SK-N-SH (cell line): ENCODE results near the gene ATP5MC3. TPM values are rescaled to one million over a fixed set of nuclear protein-coding genes. Genes with fewer than 3 reads are reported as not detected.

Source experiments
- CTCF ChIA-PET: fragments of 300-600, 350-600 bp; formaldehyde crosslinking; extraction: SDS; loops from one replicate; lab custom pipeline; 2021; lab: Yijun Ruan, JAX
- POLR2A ChIA-PET: fragments of 350-600 bp; sonication (Branson Sonifier 250); formaldehyde crosslinking; extraction: SDS; loops from one replicate; lab custom pipeline; 2020; ENCODE audit warnings: antibody characterized with exemption, inconsistent platforms; lab: Yijun Ruan, JAX
- DNase-seq: peaks from one replicate; pipeline ENCODE4 v3.0.0; 2012
- H2AFZ ChIP-seq: fragments of 200-600 bp; sonication (generic); 2 replicates; pipeline ENCODE4 v1.8.1; 2016; ENCODE audit warnings: antibody characterized with exemption, mild to moderate bottlenecking, low read depth
- H3F3A ChIP-seq: fragments of 200-600 bp; sonication (generic); replicated peaks from 2 replicates; pipeline ENCODE3; 2016; ENCODE audit warnings: antibody characterized with exemption, mild to moderate bottlenecking; ENCODE audit not compliant: insufficient read depth
- H3K27ac ChIP-seq, 2 experiments: fragments of 200-500 bp in 1 of 2; fragments of 200-600 bp in 1 of 2; sonication (Bioruptor generic) in 1 of 2; sonication (generic), shearing (Covaris generic) in 1 of 2; 2 replicates each; pipeline versions ENCODE4 v1.5.1 to v1.6.1; 2014 to 2016; ENCODE audit warnings: low read depth in 2 of 2, inconsistent platforms in 1 of 2, low read length in 1 of 2, mild to moderate bottlenecking in 1 of 2, mixed read lengths in 1 of 2
- H3K27me3 ChIP-seq: fragments of 200-600 bp; sonication (generic), shearing (Covaris generic); 2 replicates; pipeline ENCODE4 v1.6.1; 2016; ENCODE audit warnings: mixed run types; ENCODE audit not compliant: insufficient read depth
- H3K36me3 ChIP-seq, 2 experiments: fragments of 200-500 bp in 1 of 2; fragments of 200-600 bp in 1 of 2; sonication (Bioruptor generic) in 1 of 2; sonication (generic) in 1 of 2; replicated peaks in 1 of 2; 2 replicates each; pipeline versions ENCODE3 to v1.5.1; 2014 to 2016; ENCODE audit warnings: low read length in 1 of 2, mild to moderate bottlenecking in 1 of 2; ENCODE audit not compliant: insufficient read depth in 2 of 2, control insufficient read depth in 1 of 2
- H3K4me1 ChIP-seq, 2 experiments: fragments of 200-500 bp in 1 of 2; fragments of 200-600 bp in 1 of 2; sonication (Bioruptor generic) in 1 of 2; sonication (generic), shearing (Covaris generic) in 1 of 2; 2 replicates each; pipeline versions ENCODE4 v1.5.1 to v1.6.1; 2014 to 2016; ENCODE audit warnings: low read depth in 1 of 2, low read length in 1 of 2, mixed run types in 1 of 2; ENCODE audit not compliant: insufficient read depth in 2 of 2, control insufficient read depth in 1 of 2
- H3K4me2 ChIP-seq: fragments of 200-600 bp; sonication (generic), shearing (Covaris generic); 2 replicates; pipeline ENCODE4 v1.6.1; 2017; ENCODE audit warnings: mixed run types
- H3K4me3 ChIP-seq, 2 experiments: fragments of 200-500 bp in 1 of 2; fragments of 200-600 bp in 1 of 2; sonication (Bioruptor generic) in 1 of 2; sonication (generic), shearing (Covaris generic) in 1 of 2; 2 replicates each; pipeline versions ENCODE4 v1.5.1 to v1.8.1; 2014 to 2016; ENCODE audit warnings: low read depth in 2 of 2, inconsistent platforms in 1 of 2, low read length in 1 of 2, mild to moderate bottlenecking in 1 of 2, mixed read lengths in 1 of 2, moderate library complexity in 1 of 2
- H3K79me2 ChIP-seq: fragments of 200-600 bp; sonication (generic); 2 replicates; pipeline ENCODE4 v1.8.1; 2017; ENCODE audit warnings: mild to moderate bottlenecking; ENCODE audit not compliant: insufficient read depth
- H3K9ac ChIP-seq: fragments of 200-600 bp; sonication (generic); 2 replicates; pipeline ENCODE4 v1.6.1; 2017; ENCODE audit warnings: mixed run types
- H3K9me2 ChIP-seq: fragments of 200-600 bp; sonication (generic); 2 replicates; pipeline ENCODE4 v1.6.1; 2017; ENCODE audit warnings: mixed run types
- H3K9me3 ChIP-seq: fragments of 200-600 bp; sonication (generic); 2 replicates; pipeline ENCODE4 v1.6.1; 2017; ENCODE audit warnings: mixed run types, mild to moderate bottlenecking, moderate library complexity
- H4K20me1 ChIP-seq: fragments of 200-600 bp; sonication (generic); 2 replicates; pipeline ENCODE4 v1.6.1; 2017; ENCODE audit warnings: mild to moderate bottlenecking, mixed run types; ENCODE audit not compliant: insufficient read depth
- CTCF ChIP-seq: fragments of 200-600 bp; sonication (generic); IDR thresholded peaks from 2 replicates; pipeline ENCODE4 v1.6.1; 2017; ENCODE audit warnings: antibody characterized with exemption, mild to moderate bottlenecking, moderate library complexity
- ELF1 ChIP-seq: IDR thresholded peaks from 2 replicates; pipeline ENCODE4 v1.4.0; 2012
- EP300 ChIP-seq, 2 experiments: IDR thresholded peaks; 2 replicates each; pipeline versions ENCODE4 v1.4.0 to v1.6.1; 2012; ENCODE audit warnings: borderline replicate concordance in 1 of 2, low read depth in 1 of 2, low read length in 1 of 2
- EZH2phosphoT487 ChIP-seq: fragments of 200-600 bp; sonication (generic); IDR thresholded peaks from 2 replicates; pipeline ENCODE4 v1.6.1; 2017; ENCODE audit warnings: low read depth, mixed run types, mild to moderate bottlenecking, antibody characterized with exemption, moderate library complexity, borderline replicate concordance
- FOSL2 ChIP-seq: IDR thresholded peaks from 2 replicates; pipeline ENCODE4 v1.4.0; 2012; ENCODE audit warnings: low read depth, mild to moderate bottlenecking, moderate library complexity, borderline replicate concordance
- IRF3 ChIP-seq: fragments of 150-350 bp; IDR thresholded peaks from 2 replicates; pipeline ENCODE4 v1.6.1; 2016; ENCODE audit warnings: mild to moderate bottlenecking, low read depth, low read length
- JUND ChIP-seq: IDR thresholded peaks from 2 replicates; pipeline ENCODE4 v1.4.0; 2012
- MAX ChIP-seq: IDR thresholded peaks from 2 replicates; pipeline ENCODE4 v1.4.0; 2012; ENCODE audit warnings: low read depth
- MEF2A ChIP-seq: IDR thresholded peaks from 2 replicates; pipeline ENCODE4 v1.4.0; 2012; ENCODE audit warnings: low read depth, borderline replicate concordance
- MXI1 ChIP-seq: IDR thresholded peaks from 2 replicates; pipeline ENCODE4 v1.6.1; 2012; ENCODE audit warnings: mild to moderate bottlenecking, low read depth, low read length, improper control_type of control experiment
- NFIC ChIP-seq: IDR thresholded peaks from 2 replicates; pipeline ENCODE4 v1.4.0; 2012; ENCODE audit warnings: borderline replicate concordance
- NRF1 ChIP-seq: IDR thresholded peaks from 2 replicates; pipeline ENCODE4 v1.6.1; 2012; ENCODE audit warnings: low read depth, mild to moderate bottlenecking, low read length
- PBX3 ChIP-seq: IDR thresholded peaks from 2 replicates; pipeline ENCODE4; 2012
- POLR2AphosphoS5 ChIP-seq: IDR thresholded peaks from 2 replicates; pipeline ENCODE4 v1.6.1; 2012; ENCODE audit warnings: low read depth, low read length
- RAD21 ChIP-seq: IDR thresholded peaks from 2 replicates; pipeline ENCODE4 v1.6.1; 2012; ENCODE audit warnings: mild to moderate bottlenecking, low read length
- REST ChIP-seq: IDR thresholded peaks from 2 replicates; pipeline ENCODE4 v1.6.1; 2012; ENCODE audit warnings: mild to moderate bottlenecking, low read depth, low read length, moderate library complexity
- RFX5 ChIP-seq: IDR thresholded peaks from 2 replicates; pipeline ENCODE4 v1.6.1; 2012; ENCODE audit warnings: mild to moderate bottlenecking, improper control_type of control experiment, low read length
- RXRA ChIP-seq: IDR thresholded peaks from 2 replicates; pipeline ENCODE4 v1.4.0; 2012; ENCODE audit warnings: low read depth, mild to moderate bottlenecking, borderline replicate concordance
- SIN3A ChIP-seq: IDR thresholded peaks from 2 replicates; pipeline ENCODE4 v1.6.1; 2012; ENCODE audit warnings: low read depth, mild to moderate bottlenecking, low read length, moderate library complexity, borderline replicate concordance
- SMC3 ChIP-seq: IDR thresholded peaks from 2 replicates; pipeline ENCODE4 v1.6.1; 2012; ENCODE audit warnings: low read depth, low read length, improper control_type of control experiment
- TAF1 ChIP-seq: IDR thresholded peaks from 2 replicates; pipeline ENCODE4 v1.6.1; 2012; ENCODE audit warnings: low read depth, mild to moderate bottlenecking, low read length, moderate library complexity, borderline replicate concordance
- TCF12 ChIP-seq: IDR thresholded peaks from 2 replicates; pipeline ENCODE4 v1.4.0; 2012
- TEAD4 ChIP-seq: IDR thresholded peaks from 2 replicates; pipeline ENCODE4 v1.4.0; 2012; ENCODE audit warnings: mild to moderate bottlenecking, borderline replicate concordance; ENCODE audit not compliant: insufficient read depth
- USF1 ChIP-seq: IDR thresholded peaks from 2 replicates; pipeline ENCODE4 v1.4.0; 2012; ENCODE audit warnings: low read depth, borderline replicate concordance
- polyA plus RNA-seq, 3 experiments: library from polyadenylated mRNA; depleted of rRNA; stranded (reverse); fragments of >200 nt; gene quantifications; 2 replicates each; pipeline ENCODE4 v1.2.3, GENCODE V29; 2012

Gene ATP5MC3
- polyA plus RNA-seq, 1 of the 3 experiments (the other 2 are of a cell fraction): 365 TPM

GRCh38 chr2:175154661-175155082 is 26.8 kb downstream of the ATP5MC3 start:
- TF ChIP-seq EZH2phosphoT487: no peak
- no peak; the same call in 1 of the 2 replicates for TF ChIP-seq REST
- peak; percentile 69 for TF ChIP-seq JUND
- TF ChIP-seq CTCF: no peak
- TF ChIP-seq ELF1: no peak
- TF ChIP-seq TAF1: no peak
- TF ChIP-seq MAX: 0 out of 2 replicates have a peak, but pooled peaks have one; percentile 15
- no peak for TF ChIP-seq USF1
- no peak for TF ChIP-seq MXI1
- TF ChIP-seq TCF12: peak; percentile 81
- TF ChIP-seq TEAD4: 0 out of 2 replicates have a peak, but pooled peaks have one; percentile 37
- TF ChIP-seq POLR2AphosphoS5: no peak
- TF ChIP-seq NRF1: no peak
- TF ChIP-seq PBX3: peak; percentile 41
- peak; percentile 86 for TF ChIP-seq MEF2A
- peak; percentile 68; the same call in 1 of the 2 replicates for TF ChIP-seq FOSL2
- no peak for TF ChIP-seq IRF3
- no peak for TF ChIP-seq RXRA
- TF ChIP-seq RFX5: no peak
- TF ChIP-seq RAD21: no peak
- peak; percentile 60; the same call in 1 of the 2 replicates for TF ChIP-seq NFIC
- no peak for TF ChIP-seq SIN3A
- peak in 1 of 2 experiments; percentile 31; a peak in 1 of 4 replicates for TF ChIP-seq EP300 (IDR thresholded peaks at IDR 0.05; ENCODE audit: borderline replicate concordance in 1 of 2, low read depth in 1 of 2, low read length in 1 of 2)
- TF ChIP-seq SMC3: no peak
- H3K9ac ChIP-seq: no peak overlapping the region
- H3K9me2 ChIP-seq: no peaks in the 10 kb centered on the region
- no peak overlapping the region for H3K4me3 ChIP-seq
- H3K4me1 ChIP-seq: peaks cover 2 to 12% of the 10 kb centered on the region in 2 experiments; a peak in 3 of 4 replicates
- peak overlapping the region; percentile 6 to 53; a peak in 3 of 4 replicates for H3K27ac ChIP-seq
- no peak overlapping the region for H2AFZ ChIP-seq
- POLR2A ChIA-PET: no interaction called here
- H3K9me3 ChIP-seq: no peaks in the 10 kb centered on the region
- H3K36me3 ChIP-seq: peaks cover 17% of the 10 kb centered on the region in 2 experiments
- H4K20me1 ChIP-seq: peaks cover 88% of the 10 kb centered on the region
- no peak for DNase-seq
- H3K4me2 ChIP-seq: peak overlapping the region; percentile 20; the same call in 1 of the 2 replicates
- H3K27me3 ChIP-seq: no peaks in the 10 kb centered on the region
- H3F3A ChIP-seq: peaks cover 21% of the 10 kb centered on the region
- peaks cover 100% of the 10 kb centered on the region for H3K79me2 ChIP-seq
- CTCF ChIA-PET: no interaction called here
